OCI-LY3 (cell line): ENCODE data around the gene RPL38.

Experiments
- EZH2phosphoT487 ChIP-seq: fragments of 200-600 bp; shearing (Covaris generic); IDR thresholded peaks from 2 replicates; pipeline ENCODE4 v1.6.1; 2018; ENCODE audit warnings: antibody characterized with exemption, mixed run types, low read depth
- TF ChIP-seq, protein P1 (sequence below): fragments of 200-600, 300-600 bp; sonication (generic); IDR thresholded peaks from 2 replicates; pipeline ENCODE4 v1.5.1; 2014; ENCODE audit warnings: antibody characterized with exemption, low read length, low read depth

DNA sequence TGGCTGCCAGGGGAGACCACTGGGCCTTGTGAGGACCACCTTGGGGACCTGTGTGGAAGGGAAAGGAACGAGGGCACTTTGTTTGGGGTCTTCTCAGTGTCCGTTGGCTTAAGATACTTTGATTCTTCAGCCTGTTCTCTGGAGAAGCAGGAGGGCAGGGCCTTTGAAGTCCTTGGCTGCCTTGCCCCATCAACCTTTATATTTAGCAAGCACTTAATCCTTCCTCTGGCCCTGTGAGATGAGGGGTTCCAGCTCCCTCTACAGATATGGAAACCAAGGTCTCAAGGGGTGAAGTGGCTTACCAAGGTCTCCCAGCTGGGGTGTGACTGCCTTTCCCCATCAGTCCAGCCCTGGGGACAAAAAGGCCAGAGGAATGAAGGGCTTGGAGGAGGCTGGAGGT is 38.4 kb downstream of the RPL38 start:
- TF ChIP-seq, protein P1, sequence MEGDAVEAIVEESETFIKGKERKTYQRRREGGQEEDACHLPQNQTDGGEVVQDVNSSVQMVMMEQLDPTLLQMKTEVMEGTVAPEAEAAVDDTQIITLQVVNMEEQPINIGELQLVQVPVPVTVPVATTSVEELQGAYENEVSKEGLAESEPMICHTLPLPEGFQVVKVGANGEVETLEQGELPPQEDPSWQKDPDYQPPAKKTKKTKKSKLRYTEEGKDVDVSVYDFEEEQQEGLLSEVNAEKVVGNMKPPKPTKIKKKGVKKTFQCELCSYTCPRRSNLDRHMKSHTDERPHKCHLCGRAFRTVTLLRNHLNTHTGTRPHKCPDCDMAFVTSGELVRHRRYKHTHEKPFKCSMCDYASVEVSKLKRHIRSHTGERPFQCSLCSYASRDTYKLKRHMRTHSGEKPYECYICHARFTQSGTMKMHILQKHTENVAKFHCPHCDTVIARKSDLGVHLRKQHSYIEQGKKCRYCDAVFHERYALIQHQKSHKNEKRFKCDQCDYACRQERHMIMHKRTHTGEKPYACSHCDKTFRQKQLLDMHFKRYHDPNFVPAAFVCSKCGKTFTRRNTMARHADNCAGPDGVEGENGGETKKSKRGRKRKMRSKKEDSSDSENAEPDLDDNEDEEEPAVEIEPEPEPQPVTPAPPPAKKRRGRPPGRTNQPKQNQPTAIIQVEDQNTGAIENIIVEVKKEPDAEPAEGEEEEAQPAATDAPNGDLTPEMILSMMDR: no peak
- no peak for TF ChIP-seq EZH2phosphoT487
